ENCODE data around the gene LIN52. TPM values are rescaled to one million over a fixed set of nuclear protein-coding genes. Genes with fewer than 3 reads are reported as not detected.

The LIN52 gene
- polyA plus RNA-seq, 1 donor from 2014 or later = 57.9 TPM

DNA sequence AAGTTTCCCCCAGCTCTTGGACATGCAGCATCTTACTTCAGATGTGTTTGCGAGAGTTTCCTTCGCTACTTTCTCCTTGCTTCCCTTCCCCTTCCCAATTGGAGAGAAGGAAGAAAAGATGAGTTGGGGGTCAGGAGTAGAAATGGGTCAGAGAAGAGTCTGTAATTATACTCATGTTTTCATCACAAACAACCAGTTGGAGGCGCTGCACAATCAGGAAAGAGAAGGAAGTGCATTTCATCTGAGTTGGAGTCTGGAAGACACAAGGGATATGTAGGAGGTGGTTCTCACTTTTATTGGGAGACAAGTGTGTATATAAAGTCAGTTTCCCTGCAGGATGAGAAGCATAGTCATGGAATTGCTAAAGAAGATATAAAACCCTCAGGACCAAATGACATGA lies 123.2 kb downstream of the LIN52 start:
- Histone ChIP-seq H2AFZ (ENCODE audit: low read depth, low read length) (no peak overlapping the region), H3F3A (ENCODE audit: insufficient read depth, low read length, poor library complexity, severe bottlenecking) (no peaks in the 10 kb centered on the region), H3K4me2 (ENCODE audit: low read length) (no peak overlapping the region), H3K4me3 (ENCODE audit: low read length) (no peak overlapping the region), H3K9me3 (ENCODE audit: low read length) (no peaks in the 10 kb centered on the region), H3K9ac (ENCODE audit: low read length) (no peak overlapping the region), H3K79me2 (replicated peaks; ENCODE audit: insufficient read depth, low read length) (no peaks in the 10 kb centered on the region), H3K36me3 (ENCODE audit: insufficient read depth, low read length) (no peaks in the 10 kb centered on the region), H3K27me3 (ENCODE audit: insufficient read depth, low read depth, low read length) (no peaks in the 10 kb centered on the region), H3K9me2 (ENCODE audit: insufficient read depth, low read length) (no peaks in the 10 kb centered on the region), H4K20me1 (ENCODE audit: insufficient read depth) (no peaks in the 10 kb centered on the region), H3K27ac (ENCODE audit: low read length) (no peak overlapping the region)
- TF ChIP-seq, protein P1, sequence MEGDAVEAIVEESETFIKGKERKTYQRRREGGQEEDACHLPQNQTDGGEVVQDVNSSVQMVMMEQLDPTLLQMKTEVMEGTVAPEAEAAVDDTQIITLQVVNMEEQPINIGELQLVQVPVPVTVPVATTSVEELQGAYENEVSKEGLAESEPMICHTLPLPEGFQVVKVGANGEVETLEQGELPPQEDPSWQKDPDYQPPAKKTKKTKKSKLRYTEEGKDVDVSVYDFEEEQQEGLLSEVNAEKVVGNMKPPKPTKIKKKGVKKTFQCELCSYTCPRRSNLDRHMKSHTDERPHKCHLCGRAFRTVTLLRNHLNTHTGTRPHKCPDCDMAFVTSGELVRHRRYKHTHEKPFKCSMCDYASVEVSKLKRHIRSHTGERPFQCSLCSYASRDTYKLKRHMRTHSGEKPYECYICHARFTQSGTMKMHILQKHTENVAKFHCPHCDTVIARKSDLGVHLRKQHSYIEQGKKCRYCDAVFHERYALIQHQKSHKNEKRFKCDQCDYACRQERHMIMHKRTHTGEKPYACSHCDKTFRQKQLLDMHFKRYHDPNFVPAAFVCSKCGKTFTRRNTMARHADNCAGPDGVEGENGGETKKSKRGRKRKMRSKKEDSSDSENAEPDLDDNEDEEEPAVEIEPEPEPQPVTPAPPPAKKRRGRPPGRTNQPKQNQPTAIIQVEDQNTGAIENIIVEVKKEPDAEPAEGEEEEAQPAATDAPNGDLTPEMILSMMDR (IDR thresholded peaks at IDR 0.05; ENCODE audit: poor library complexity, severe bottlenecking) = peak; percentile 17
- TF ChIP-seq POLR2AphosphoS5 (IDR thresholded peaks at IDR 0.05) = no peak

DNA sequence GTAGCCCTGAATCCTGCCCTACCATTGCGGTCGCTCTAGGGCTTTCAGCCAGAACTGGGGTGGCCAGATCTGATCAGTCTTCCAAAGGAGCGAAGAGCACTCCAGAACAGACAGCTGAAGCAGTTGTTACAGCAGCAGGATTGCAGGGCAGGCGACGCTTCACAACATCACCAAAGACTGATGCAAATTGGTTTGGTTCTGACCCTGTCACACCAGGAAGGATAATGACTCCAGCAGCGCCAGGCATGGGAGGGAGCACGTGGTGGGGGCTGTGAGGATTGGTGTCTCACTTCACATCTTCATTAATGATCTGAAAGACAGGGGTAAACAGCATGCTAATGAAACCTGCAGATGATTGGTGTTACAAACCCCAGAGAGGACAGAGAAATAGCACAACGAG lies 123.9 kb downstream of the LIN52 start:
- Histone ChIP-seq H3F3A (ENCODE audit: insufficient read depth, low read length, poor library complexity, severe bottlenecking) (no peaks in the 10 kb centered on the region), H4K20me1 (ENCODE audit: insufficient read depth) (no peaks in the 10 kb centered on the region), H3K9ac (ENCODE audit: low read length) (no peak overlapping the region), H3K27me3 (ENCODE audit: insufficient read depth, low read depth, low read length) (no peaks in the 10 kb centered on the region), H3K9me2 (ENCODE audit: insufficient read depth, low read length) (no peaks in the 10 kb centered on the region), H3K4me3 (ENCODE audit: low read length) (peak overlapping the region; percentile 13), H3K27ac (ENCODE audit: low read length) (no peak overlapping the region), H2AFZ (ENCODE audit: low read depth, low read length) (no peak overlapping the region), H3K4me2 (ENCODE audit: low read length) (no peak overlapping the region), H3K79me2 (replicated peaks; ENCODE audit: insufficient read depth, low read length) (no peaks in the 10 kb centered on the region), H3K9me3 (ENCODE audit: low read length) (no peaks in the 10 kb centered on the region), H3K36me3 (ENCODE audit: insufficient read depth, low read length) (no peaks in the 10 kb centered on the region)
- TF ChIP-seq, protein P2, sequence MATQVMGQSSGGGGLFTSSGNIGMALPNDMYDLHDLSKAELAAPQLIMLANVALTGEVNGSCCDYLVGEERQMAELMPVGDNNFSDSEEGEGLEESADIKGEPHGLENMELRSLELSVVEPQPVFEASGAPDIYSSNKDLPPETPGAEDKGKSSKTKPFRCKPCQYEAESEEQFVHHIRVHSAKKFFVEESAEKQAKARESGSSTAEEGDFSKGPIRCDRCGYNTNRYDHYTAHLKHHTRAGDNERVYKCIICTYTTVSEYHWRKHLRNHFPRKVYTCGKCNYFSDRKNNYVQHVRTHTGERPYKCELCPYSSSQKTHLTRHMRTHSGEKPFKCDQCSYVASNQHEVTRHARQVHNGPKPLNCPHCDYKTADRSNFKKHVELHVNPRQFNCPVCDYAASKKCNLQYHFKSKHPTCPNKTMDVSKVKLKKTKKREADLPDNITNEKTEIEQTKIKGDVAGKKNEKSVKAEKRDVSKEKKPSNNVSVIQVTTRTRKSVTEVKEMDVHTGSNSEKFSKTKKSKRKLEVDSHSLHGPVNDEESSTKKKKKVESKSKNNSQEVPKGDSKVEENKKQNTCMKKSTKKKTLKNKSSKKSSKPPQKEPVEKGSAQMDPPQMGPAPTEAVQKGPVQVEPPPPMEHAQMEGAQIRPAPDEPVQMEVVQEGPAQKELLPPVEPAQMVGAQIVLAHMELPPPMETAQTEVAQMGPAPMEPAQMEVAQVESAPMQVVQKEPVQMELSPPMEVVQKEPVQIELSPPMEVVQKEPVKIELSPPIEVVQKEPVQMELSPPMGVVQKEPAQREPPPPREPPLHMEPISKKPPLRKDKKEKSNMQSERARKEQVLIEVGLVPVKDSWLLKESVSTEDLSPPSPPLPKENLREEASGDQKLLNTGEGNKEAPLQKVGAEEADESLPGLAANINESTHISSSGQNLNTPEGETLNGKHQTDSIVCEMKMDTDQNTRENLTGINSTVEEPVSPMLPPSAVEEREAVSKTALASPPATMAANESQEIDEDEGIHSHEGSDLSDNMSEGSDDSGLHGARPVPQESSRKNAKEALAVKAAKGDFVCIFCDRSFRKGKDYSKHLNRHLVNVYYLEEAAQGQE (IDR thresholded peaks at IDR 0.05; ENCODE audit: borderline replicate concordance) = no peak
- no peak for TF ChIP-seq SMC3 (conservative IDR thresholded peaks at IDR 0.05; ENCODE audit: poor library complexity)
- TF ChIP-seq TAF1 (IDR thresholded peaks at IDR 0.05; ENCODE audit: low read depth) = no peak
- no peak for TF ChIP-seq POLR2AphosphoS5 (IDR thresholded peaks at IDR 0.05)
- TF ChIP-seq MXI1 (conservative IDR thresholded peaks at IDR 0.05; ENCODE audit: poor library complexity, severe bottlenecking) = no peak
- TF ChIP-seq, protein P1 (IDR thresholded peaks at IDR 0.05; ENCODE audit: poor library complexity, severe bottlenecking) = no peak
- no peak for TF ChIP-seq EZH2 (IDR thresholded peaks at IDR 0.05; ENCODE audit: borderline replicate concordance, insufficient read depth, low read length, poor library complexity, severe bottlenecking)
- no peak for TF ChIP-seq RAD21 (conservative IDR thresholded peaks at IDR 0.05)
- TF ChIP-seq EP300 (conservative IDR thresholded peaks at IDR 0.05; ENCODE audit: poor library complexity, severe bottlenecking) = no peak
